SK-MEL-5 (cell line): ENCODE results near the gene GPI. TPM values are rescaled to one million over a fixed set of nuclear protein-coding genes. Genes with fewer than 3 reads are reported as not detected.

Experiments
- DNase-seq: peaks from one replicate; pipeline ENCODE4 v3.0.0-alpha.2; 2016; ENCODE audit warnings: low read depth, low spot score
- in situ Hi-C: cut with HindIII; loops from 2 replicates; pipeline ENCODE4 v1.10.0; 2016; ENCODE audit warnings: low sequenced_read_pairs, high pct_unique_total_duplicates, low pct_unique_long_range_greater_than_20kb
- total RNA-seq: library from RNA; depleted of rRNA; stranded (reverse); fragments of >200 nt; shearing (Covaris generic); gene quantifications from 2 replicates; pipeline ENCODE4 v1.2.3, GENCODE V29; 2014

Gene GPI
- total RNA-seq, 1 experiment from 2014 or later: 191 TPM

DNA sequence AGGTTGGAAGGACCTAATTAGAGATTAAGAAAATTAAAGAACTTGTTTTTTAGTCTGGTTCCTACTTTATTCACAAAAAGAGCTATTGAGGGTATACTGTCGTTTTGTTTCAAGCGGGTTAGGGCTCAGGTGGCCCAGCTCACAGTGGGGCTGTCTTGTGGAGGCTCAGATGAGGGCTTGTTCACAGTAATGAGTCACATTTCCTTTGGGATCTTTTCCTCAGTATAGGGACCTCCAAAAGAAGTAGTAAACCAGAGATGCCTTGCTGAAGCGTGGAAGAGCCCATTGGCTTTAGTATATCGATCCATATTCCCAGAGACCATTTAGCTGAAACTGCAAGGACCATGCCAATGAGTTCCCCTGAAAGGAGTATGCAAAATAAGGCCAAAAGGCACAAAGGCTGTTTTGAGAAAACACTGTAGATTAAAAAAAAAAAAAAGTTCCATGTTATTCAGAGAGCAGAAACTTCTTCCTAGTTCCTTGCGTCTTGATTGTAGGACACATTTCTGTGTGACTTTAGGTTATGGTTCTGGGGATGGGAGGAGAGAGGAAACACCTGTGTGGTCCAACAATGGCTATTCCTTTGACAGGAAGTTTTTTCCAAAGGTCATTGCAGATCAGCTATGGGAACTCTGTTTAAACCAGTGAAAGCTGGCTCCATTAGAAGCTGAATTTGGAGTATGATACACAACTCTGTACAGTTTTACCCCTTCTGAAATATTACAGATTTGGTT is 32.8 kb upstream of the GPI start:
- in situ Hi-C loops: no loop called here
- DNase-seq: no peak

DNA sequence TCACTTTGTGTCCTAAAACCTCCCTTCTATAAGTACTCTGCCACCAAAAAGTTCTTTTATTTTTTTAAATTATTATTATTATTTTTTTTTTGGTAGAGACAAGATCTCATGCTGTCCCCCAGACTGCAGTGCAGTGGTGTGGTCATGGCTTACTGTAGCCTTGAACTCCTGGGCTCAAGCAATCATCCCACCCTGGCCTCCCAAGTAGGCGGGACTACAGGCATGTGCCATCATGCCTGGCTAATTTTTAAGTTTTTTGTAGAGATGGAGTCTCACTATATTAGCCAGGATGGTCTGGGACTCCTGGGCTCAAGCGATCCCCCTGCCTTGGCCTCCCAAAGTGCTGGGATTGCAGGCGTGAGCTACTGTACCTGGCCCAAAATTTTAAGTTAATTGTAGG is 29.1 kb upstream of the GPI start:
- no peak for DNase-seq
- in situ Hi-C loops: no loop called here

DNA sequence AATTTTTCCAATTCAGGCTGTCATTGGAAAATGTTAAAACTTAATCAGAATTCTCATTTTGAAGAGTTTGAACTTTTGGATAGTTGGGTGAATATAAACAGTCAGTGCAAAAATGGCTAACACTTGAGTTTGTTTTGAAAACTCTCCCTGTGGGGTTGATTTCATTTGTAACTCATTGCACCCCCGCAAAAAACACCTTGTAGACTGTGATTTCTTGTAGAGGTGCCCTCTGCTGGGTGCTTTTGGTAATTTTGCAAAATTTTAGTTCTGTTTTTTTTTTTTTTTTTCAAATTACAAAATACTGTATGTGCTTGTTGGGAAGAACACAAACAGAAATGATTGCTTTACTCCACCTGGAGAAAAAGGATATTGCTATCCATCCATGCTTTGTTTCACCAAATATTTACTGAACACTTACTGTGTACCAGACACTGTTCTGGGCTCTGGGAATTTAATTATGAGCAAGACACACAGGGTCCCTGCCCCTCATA is 28.2 kb upstream of the GPI start:
- peak; percentile 47 for DNase-seq
- in situ Hi-C loops: no loop called here

GRCh38 chr19:34337739-34338138 is 27.3 kb upstream of the GPI start:
- in situ Hi-C loops: no loop called here
- no peak for DNase-seq

- in situ Hi-C loops: no loop called here
- DNase-seq: no peak
Observed at GRCh38 chr19:34341935-34342680, 22.9 kb upstream of the GPI start.

- DNase-seq: no peak
- in situ Hi-C loops: no loop called here
Observed at GRCh38 chr19:34343751-34344150, 21.2 kb upstream of the GPI start.

DNA sequence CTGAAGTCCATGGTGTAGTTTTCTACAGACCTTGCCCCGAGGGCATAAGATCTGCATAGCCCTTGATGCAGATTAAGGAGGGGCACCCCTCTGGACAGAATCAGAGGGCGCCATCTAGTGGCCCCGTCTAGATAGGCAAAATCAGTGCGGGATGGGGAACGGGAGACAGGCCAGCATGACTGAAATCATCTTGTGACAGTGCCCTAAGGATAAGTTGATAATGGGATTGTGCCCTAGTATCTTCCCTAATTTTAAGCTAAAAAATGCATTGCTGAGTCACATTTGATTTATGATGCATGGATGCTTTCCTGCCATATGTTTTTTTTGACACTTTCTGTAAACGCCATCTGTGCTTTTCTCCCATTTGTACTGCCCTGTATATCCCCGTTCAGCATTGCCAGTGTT is 19.0 kb upstream of the GPI start:
- in situ Hi-C loops: no loop called here
- DNase-seq: peak; percentile 90

DNA sequence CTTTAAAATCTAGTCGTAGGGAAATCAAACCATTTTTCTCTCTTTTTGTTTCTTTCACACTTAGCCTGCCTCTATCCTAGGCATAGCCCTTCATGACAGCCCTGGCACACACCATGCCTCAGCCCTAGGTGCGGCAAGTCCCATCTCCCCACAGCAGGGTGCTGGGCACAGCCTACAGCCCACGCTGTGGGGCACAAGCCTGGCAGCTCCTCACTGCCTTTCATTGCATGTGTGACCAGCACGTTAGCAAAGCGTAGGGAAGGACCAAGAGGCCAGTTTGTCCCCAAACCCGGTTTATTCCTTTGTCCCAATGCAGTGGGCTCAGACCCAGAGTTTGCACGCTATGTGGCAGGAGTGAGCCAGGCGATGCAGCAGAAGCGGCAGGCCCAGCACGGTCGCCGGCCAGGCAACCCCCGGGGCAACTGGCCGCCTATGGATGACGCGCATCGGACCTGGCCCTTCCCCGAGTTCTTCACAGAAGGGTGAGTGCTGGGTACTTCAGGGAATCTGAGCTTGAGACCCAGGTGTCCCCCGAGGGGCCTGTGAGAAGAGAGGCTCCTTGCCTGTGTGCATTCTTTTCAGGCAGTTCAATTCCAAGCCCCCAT is 17.3 kb upstream of the GPI start:
- in situ Hi-C loops: no loop called here
- no peak for DNase-seq

DNA sequence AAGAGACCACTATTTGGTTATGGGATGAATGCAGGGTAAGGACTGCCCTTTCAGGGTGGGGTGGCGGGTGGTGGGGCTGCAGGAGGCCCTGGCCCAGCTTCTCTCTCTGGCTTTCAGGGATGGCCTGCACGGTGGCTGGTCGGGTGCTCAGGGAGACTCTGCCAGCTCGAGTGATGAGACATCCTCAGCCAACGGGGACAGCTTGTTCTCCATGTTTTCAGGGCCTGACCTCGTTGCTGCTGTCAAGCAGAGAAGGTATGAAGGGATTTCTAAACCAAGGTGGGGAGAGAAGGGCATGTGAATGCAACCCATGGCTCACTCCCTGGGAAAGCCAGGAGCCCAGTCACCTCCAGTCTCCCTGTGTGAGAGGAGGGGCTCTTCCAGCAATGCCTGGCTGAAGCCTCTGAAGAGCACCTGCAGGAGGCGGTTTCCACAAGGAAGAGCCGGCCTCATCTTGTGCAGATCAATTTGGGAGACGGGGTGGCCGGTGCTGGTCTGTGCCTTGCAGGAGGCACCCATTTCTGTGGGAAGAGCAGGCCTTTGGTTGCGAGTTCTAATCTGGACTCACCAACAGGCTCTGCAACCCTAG is 16.0 kb upstream of the GPI start:
- in situ Hi-C loops: no loop called here
- no peak for DNase-seq

DNA sequence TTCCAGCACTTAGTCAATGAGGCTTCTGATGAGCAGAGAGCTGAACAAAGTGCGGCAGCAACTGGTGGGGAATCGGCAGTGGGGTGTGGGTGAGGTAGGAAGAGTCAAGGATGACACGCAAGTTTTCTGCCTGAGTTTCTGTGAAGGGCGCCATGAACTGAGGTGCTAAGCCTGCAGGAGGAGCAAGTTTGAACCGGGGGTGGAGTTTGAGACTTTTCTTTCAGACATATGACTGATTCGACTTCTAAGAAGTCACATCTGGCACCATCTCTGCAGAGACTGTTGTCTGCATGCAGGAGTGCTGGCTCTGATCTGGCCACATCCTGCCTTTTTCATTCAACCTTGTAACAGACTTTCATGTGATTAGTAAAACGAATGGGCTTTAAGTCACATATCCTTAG is 14.8 kb upstream of the GPI start:
- in situ Hi-C loops: no loop called here
- no peak for DNase-seq

GRCh38 chr19:34351382-34351826 is 13.6 kb upstream of the GPI start:
- in situ Hi-C loops: no loop called here
- no peak for DNase-seq

GRCh38 chr19:34353546-34353945 is 11.4 kb upstream of the GPI start:
- in situ Hi-C loops: no loop called here
- no peak for DNase-seq

DNA sequence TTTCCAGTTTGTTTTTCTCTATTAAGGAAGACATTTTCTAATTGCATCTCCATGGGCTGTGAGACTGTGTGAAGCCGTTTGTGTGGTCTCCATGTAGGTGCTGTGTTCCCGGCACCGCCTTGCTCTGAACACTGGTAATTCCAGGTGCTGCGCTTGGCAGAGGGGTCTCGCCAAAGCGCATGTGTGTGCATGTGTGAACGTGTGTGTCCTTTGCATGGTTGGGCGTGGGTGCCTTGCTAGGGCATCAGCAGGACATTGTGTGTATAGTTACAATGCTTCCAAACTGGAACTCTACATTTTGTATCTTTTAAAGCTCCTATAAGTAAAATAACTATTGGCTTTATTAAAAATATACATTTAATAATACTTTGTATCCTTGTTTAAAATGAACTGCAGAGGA is 9.8 kb upstream of the GPI start:
- in situ Hi-C loops: no loop called here
- no peak for DNase-seq

DNA sequence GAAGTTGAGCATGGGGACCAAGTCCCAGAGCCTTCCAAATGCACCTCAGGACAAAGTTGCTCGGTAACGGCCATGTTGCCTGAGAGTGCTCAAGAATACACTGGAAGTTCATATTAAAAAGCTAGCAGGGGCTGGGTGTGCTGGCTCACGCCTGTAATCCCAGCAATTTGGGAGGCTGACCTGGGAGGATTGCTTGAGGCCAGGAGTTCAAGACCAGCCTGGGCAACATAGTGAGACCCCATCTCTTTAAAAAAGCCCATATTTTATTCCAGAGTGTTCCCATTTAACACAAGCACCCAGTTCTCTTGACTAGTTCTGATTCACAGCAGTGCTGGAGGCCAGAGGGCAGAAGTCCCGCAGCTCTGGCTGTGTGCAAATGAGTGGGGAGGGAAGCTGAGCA is 8.1 kb upstream of the GPI start:
- no peak for DNase-seq
- in situ Hi-C loops: no loop called here

DNA sequence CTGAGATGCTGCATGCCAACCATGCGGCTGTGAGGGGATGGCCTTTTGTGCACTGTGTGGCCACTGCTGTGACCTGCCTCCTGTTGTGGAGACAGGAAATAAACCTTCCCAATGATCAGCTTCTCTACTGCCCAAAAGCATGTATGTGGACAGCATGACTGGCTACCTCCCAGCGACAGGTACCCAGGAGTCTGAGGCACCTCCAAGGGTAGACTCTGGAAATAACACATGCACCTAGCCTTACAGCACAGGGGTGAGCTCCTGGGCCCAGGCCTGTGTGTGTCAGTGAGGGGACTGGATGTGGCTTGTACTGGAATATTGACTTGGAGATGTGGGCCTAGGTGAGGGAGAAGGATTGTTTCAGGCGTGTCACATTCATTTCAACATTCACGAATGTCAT is 7.6 kb upstream of the GPI start:
- in situ Hi-C loops: no loop called here
- DNase-seq: no peak

- DNase-seq: peak; percentile 97
- in situ Hi-C loops: no loop called here
Observed at GRCh38 chr19:34359140-34359953, 5.6 kb upstream of the GPI start.

- in situ Hi-C loops: no loop called here
Observed at GRCh38 chr19:34359954-34360315, 5.1 kb upstream of the GPI start.

More at GRCh38 chr19:34359954-34360315, 5.1 kb upstream of the GPI start:
- DNase-seq: no peak
